Natural killer cell treated with Interleukin-12 subunit alpha and Interleukin-12 subunit beta and Interleukin-15 and Interleukin-18, amount 100 ng/mL, for 72 hours (primary cell): ENCODE data around the gene DNAJA4. TPM values are rescaled to one million over a fixed set of nuclear protein-coding genes. Genes with fewer than 3 reads are reported as not detected.

Source experiments
- ATAC-seq, 2 donors: fragments of 150-1000 bp; cut with Tn5 transposase in 1 of 2; sonication (Bioruptor Pico), chemical (Tn5 transposase) in 1 of 2; 2 replicates each; pipeline ENCODE4 v1.10.0; 2021
- DNase-seq: peaks from one replicate; pipeline ENCODE4 v3.0.0; 2022; ENCODE audit warnings: low spot score
- H3K27ac Mint-ChIP-seq, 2 donors: 1 replicate in 1 of 2; 2 replicates in 1 of 2; pipeline ENCODE4 v1.8.0; 2022; ENCODE audit warnings: mixed read lengths in 2 of 2, mild to moderate bottlenecking in 1 of 2, moderate library complexity in 1 of 2
- H3K27me3 Mint-ChIP-seq, 2 donors: 1 replicate in 1 of 2; 2 replicates in 1 of 2; pipeline ENCODE4 v1.8.0; 2022; ENCODE audit warnings: mixed read lengths in 2 of 2
- H3K36me3 Mint-ChIP-seq: one replicate; pipeline ENCODE4 v1.8.0; 2022; ENCODE audit warnings: mixed read lengths
- H3K4me1 Mint-ChIP-seq, 2 donors: 1 replicate in 1 of 2; 2 replicates in 1 of 2; pipeline ENCODE4 v1.8.0; 2022; ENCODE audit warnings: low read depth in 2 of 2, mixed read lengths in 2 of 2, mild to moderate bottlenecking in 1 of 2
- H3K4me3 Mint-ChIP-seq: one replicate; pipeline ENCODE4 v1.8.0; 2022; ENCODE audit warnings: mixed read lengths
- H3K9me3 Mint-ChIP-seq: 2 replicates; pipeline ENCODE4 v1.8.0; 2022; ENCODE audit warnings: mixed read lengths
- total RNA-seq, 2 donors: library from RNA; stranded (reverse); gene quantifications; one replicate each; pipeline ENCODE4 v1.2.3, GENCODE V29; 2022

DNAJA4 gene
- 10 to 100 TPM; 35.2 to 50.4 TPM for total RNA-seq

DNA sequence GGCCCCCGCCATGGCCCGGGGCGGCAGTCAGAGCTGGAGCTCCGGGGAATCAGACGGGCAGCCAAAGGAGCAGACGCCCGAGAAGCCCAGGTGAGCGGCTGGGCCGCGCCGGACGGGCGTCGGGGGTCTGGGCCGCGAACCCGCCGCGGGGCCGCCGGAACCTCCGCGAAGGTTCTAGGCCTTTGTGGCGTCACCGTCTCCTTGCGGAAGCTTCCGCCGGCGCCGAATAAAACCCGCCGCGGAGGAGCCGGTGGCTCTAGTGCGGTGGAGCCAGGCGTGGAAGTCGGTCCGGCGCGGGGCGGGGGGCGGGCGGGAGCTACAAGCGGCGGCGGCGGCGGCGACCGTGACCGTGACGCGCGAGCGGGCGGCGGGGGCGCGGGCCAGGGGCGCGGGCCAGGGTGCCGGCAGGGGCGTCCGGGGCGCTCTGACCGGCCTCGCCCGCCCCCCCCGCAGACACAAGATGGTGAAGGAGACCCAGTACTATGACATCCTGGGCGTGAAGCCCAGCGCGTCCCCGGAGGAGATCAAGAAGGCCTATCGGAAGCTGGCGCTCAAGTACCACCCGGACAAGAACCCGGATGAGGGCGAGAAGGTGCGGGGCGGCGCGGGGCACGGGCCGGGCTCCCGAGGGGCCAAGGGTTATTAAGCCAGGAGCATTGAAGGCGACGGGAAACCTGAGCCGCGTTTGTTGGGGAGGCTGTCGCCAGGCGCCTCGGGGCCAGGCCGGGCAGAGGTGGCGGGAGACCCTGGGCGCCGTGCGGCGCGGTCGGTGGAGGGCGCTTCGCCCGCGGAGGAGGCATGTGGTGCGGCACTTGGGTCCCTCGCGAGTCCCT, at the start of gene DNAJA4:
TSS of gene DNAJA4 (plus strand) at position 259 of the 833 bp plus-strand sequence. CDS start at position 461, 202 bp downstream.
- peaks cover 11 to 16% of the 10 kb centered on the region in 2 donors for H3K4me1 Mint-ChIP-seq
- DNase-seq (peak; percentile 79), ATAC-seq (peak; percentile 83 to 85)
- H3K9me3 Mint-ChIP-seq: no peaks in the 10 kb centered on the region
- H3K27ac Mint-ChIP-seq: peak within 1 kb of the TSS; percentile 66 to 75
- H3K27me3 Mint-ChIP-seq: peaks cover 0 to 2% of the 10 kb centered on the region in 2 donors
- no peaks in the 10 kb centered on the region for H3K36me3 Mint-ChIP-seq
- peak within 1 kb of the TSS; percentile 86 for H3K4me3 Mint-ChIP-seq

DNA sequence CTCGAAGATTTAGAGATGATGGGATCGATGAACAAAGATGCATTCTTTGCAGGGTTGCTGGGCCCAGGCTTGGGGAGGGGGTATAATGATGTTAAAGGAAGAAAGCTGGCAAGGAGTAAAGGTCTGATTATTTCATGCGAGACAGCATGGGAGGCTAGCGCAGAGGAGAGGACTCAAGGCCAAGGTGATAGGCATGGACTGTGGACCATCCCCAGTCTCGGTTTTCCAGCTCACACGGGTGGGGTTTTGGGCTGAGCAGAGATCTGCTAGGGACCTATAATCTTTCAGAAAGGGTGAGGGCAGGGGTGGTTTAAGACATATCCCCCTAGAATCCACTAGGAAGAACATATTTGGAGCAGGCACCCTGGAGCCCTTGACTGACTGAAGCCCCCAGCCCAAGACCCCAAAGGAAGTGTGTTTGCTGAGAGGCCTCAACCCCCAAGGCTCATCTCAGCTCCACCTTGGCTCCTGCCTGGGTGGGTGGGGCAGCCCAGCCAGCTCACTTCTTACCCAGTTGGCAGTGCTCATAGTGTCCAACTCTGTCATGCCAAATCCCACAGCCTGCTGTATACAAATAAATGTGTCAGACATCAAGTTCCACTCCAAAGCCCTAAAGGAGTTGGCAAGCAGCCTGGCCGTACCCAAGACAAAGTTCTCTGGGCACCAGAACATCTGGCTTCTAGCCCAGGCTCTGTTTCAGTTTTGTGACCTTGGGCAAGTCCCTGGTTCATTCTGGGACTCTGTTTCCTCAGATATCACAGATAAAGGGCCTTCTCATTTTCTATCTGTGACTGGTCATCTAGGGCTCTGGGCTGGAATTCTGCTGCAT, 47.9 kb upstream of the DNAJA4 start:
- H3K36me3 Mint-ChIP-seq: no peaks in the 10 kb centered on the region
- H3K27me3 Mint-ChIP-seq: peaks cover 0 to 8% of the 10 kb centered on the region in 2 donors
- DNase-seq: no peak
- peak in 1 of 2 donors; percentile 46 for ATAC-seq
- H3K27ac Mint-ChIP-seq: no peak overlapping the region
- H3K4me3 Mint-ChIP-seq: no peak overlapping the region
- no peaks in the 10 kb centered on the region for H3K4me1 Mint-ChIP-seq
- H3K9me3 Mint-ChIP-seq: no peaks in the 10 kb centered on the region

DNA sequence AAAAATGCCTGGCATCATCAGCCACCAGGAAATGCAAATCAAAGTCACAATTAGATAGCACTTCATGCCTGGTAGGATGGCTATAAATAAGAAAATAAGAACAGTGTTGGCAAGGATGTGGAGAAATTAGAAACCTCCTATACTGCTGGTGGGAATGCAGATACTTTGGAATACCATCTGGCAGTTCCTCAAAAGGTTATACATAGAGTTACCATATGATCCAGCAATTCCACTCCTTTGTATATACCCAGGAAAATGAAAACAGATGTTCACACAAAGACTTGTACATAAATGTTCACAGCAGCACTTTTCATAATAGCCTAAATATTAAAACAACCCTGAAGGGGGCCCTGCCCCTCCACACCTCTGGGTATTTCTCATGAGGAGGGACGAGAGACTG, 43.6 kb upstream of the DNAJA4 start:
- Mint-ChIP-seq H3K9me3 (no peaks in the 10 kb centered on the region), H3K4me3 (no peak overlapping the region), H3K36me3 (no peaks in the 10 kb centered on the region), H3K27ac (no peak overlapping the region), H3K27me3 (peaks cover 0 to 13% of the 10 kb centered on the region in 2 donors), H3K4me1 (peaks cover 5 to 14% of the 10 kb centered on the region in 2 donors)
- DNase-seq (no peak), ATAC-seq (no peak)

- Mint-ChIP-seq H3K27ac (no peak overlapping the region), H3K4me1 (peaks cover 9 to 22% of the 10 kb centered on the region in 2 donors), H3K27me3 (peaks cover 0 to 13% of the 10 kb centered on the region in 2 donors), H3K9me3 (no peaks in the 10 kb centered on the region), H3K36me3 (no peaks in the 10 kb centered on the region), H3K4me3 (no peak overlapping the region)
- ATAC-seq (no peak), DNase-seq (no peak)
Observed at GRCh38 chr15:78222745-78223395, 41.5 kb upstream of the DNAJA4 start.

- Mint-ChIP-seq H3K4me3 (no peak overlapping the region), H3K9me3 (no peaks in the 10 kb centered on the region), H3K27me3 (peaks cover 0 to 13% of the 10 kb centered on the region in 2 donors), H3K36me3 (no peaks in the 10 kb centered on the region), H3K27ac (peak overlapping the region in 1 of 2 donors; percentile 23), H3K4me1 (peaks cover 9 to 22% of the 10 kb centered on the region in 2 donors)
- DNase-seq (no peak), ATAC-seq (no peak)
Observed at GRCh38 chr15:78223396-78224022, 40.9 kb upstream of the DNAJA4 start.

DNA sequence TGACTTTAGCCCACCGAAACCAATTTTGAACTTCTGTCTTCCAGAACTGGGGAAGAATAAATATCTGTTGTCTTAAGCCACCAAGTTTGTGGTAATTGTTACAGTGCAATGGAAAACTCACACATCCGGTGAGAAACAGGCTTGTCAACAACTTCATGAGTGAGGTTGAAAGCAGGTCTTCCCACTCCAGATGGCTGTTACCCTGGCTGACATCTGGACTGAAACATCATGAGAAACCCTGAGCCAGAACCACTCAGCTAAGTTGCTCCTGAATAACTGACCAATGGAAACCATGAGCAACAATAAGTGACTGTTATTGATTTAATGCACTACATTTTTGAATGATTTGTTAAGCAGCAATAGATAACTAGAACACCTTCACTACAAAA, 40.3 kb upstream of the DNAJA4 start:
- no peaks in the 10 kb centered on the region for H3K36me3 Mint-ChIP-seq
- DNase-seq (no peak), ATAC-seq (no peak)
- peaks cover 9 to 22% of the 10 kb centered on the region in 2 donors for H3K4me1 Mint-ChIP-seq
- H3K9me3 Mint-ChIP-seq: no peaks in the 10 kb centered on the region
- H3K4me3 Mint-ChIP-seq: no peak overlapping the region
- H3K27me3 Mint-ChIP-seq: peaks cover 0 to 13% of the 10 kb centered on the region in 2 donors
- H3K27ac Mint-ChIP-seq: peak overlapping the region in 1 of 2 donors; percentile 23

GRCh38 chr15:78225783-78226541, 38.4 kb upstream of the DNAJA4 start:
- Mint-ChIP-seq H3K9me3 (no peaks in the 10 kb centered on the region), H3K4me3 (peak overlapping the region; percentile 62), H3K27ac (peak overlapping the region in 1 of 2 donors; percentile 49), H3K4me1 (peaks cover 9 to 22% of the 10 kb centered on the region in 2 donors), H3K27me3 (peaks cover 0 to 11% of the 10 kb centered on the region in 2 donors), H3K36me3 (no peaks in the 10 kb centered on the region)
- DNase-seq (no peak), ATAC-seq (peak; percentile 78 to 94)

DNA sequence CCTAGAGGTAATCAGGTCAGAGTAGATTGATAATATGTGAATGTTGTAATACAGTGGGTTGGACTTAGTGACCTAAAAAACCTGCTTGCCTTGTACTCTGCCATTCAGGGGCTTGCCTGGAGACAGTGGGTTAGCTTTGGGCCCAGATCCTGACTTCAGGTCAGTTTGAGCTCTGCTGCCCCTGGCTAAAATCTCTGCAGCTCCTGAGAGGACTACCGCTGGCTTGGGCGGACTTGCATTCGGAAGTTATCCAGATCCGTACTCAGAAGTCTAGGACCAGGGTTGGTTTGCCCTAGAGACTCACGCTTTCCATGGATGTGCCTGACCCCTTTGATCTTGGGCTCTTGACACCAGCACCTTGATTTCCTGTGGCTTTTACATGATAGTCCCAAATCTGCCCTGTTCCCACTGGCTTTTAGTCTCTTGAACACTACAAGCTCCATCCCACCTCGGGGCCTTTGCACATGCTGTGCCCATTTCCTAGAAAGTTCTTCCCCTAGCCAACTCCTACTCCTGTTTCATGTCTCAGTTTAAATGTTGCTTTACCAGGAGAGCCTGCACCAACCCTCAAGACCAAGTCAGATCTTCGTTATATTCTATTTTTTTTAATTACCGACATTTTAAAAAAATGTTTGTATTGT, 35.9 kb upstream of the DNAJA4 start:
- Mint-ChIP-seq H3K27me3 (peaks cover 0 to 9% of the 10 kb centered on the region in 2 donors), H3K36me3 (no peaks in the 10 kb centered on the region), H3K27ac (no peak overlapping the region), H3K4me3 (no peak overlapping the region), H3K9me3 (no peaks in the 10 kb centered on the region), H3K4me1 (peaks cover 8 to 20% of the 10 kb centered on the region in 2 donors)
- DNase-seq (no peak), ATAC-seq (no peak)

DNA sequence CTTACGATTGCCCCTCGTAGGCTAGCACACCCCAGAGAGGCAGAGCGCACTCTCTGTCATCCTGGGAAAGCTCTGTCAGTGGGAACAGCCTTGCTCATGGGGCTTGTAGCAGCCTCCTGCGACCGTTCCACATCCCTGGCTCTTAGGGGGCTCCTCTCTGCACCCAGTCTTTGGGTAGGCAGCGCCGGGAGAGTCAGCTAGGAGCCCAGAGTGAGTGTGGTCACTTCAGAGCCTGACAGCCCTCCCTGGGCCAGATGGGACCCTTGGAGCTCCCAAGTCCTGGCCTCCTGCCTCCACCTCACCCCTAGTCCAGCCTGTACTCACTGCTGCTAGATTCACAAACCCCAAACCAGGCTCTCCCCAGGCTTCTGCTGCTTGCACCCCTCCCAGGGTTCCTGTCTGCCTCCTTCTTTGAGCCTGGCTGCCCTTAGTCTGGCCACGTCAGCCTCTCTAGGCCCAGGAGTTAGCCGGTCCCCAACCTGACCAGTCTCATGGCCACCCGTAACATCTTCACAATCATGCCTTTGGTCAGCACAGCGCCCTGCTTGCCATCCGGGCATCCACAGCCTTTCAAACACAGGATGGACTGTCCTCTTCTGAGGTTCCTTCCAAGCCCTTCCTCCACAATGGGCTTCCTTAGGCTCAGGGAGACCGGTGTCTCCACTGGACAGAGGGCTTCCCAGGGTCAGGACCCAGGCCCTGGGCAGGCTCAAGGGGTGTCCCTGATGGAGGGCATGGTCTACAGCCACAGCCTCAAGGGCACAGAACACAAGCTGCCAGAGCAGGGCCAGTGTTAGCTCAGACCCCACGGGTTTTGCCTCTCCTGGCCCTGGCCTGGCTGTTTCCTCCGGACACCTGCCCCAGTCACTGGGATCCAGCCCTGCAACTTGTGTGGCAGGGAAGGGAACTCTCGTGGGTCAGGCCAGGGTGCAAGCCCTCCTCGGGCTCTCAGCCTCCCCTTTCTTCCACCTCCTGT, 34.6 kb upstream of the DNAJA4 start:
- H3K36me3 Mint-ChIP-seq: no peaks in the 10 kb centered on the region
- DNase-seq: no peak
- peaks cover 3 to 8% of the 10 kb centered on the region in 2 donors for H3K27me3 Mint-ChIP-seq
- no peak overlapping the region for H3K4me3 Mint-ChIP-seq
- ATAC-seq: no peak
- no peak overlapping the region for H3K27ac Mint-ChIP-seq
- peaks cover 7 to 14% of the 10 kb centered on the region in 2 donors for H3K4me1 Mint-ChIP-seq
- no peaks in the 10 kb centered on the region for H3K9me3 Mint-ChIP-seq

- Mint-ChIP-seq H3K4me1 (peaks cover 4 to 10% of the 10 kb centered on the region in 2 donors), H3K27ac (no peak overlapping the region), H3K27me3 (peaks cover 5 to 9% of the 10 kb centered on the region in 2 donors), H3K4me3 (no peak overlapping the region), H3K9me3 (no peaks in the 10 kb centered on the region), H3K36me3 (no peaks in the 10 kb centered on the region)
- DNase-seq (no peak), ATAC-seq (no peak)
Observed at GRCh38 chr15:78232951-78233350, 31.4 kb upstream of the DNAJA4 start.

GRCh38 chr15:78233496-78233895, 30.9 kb upstream of the DNAJA4 start:
- ATAC-seq (no peak), DNase-seq (no peak)
- Mint-ChIP-seq H3K27ac (peak overlapping the region in 1 of 2 donors; percentile 48), H3K4me3 (no peak overlapping the region), H3K9me3 (no peaks in the 10 kb centered on the region), H3K4me1 (peaks cover 4 to 10% of the 10 kb centered on the region in 2 donors), H3K27me3 (peaks cover 5 to 9% of the 10 kb centered on the region in 2 donors), H3K36me3 (no peaks in the 10 kb centered on the region)
